ENCODE measurements around the gene MACROH2A1. TPM values are rescaled to one million over a fixed set of nuclear protein-coding genes. Genes with fewer than 3 reads are reported as not detected.
A peak's percentile ranks its signal among the peaks of the same experiment; 100 is the strongest.

MACROH2A1 gene
- polyA plus RNA-seq, 1 of the 3 experiments (the other 2 are of a cell fraction), result 165 TPM

GRCh38 chr5:135437796-135438560 lies 38.9 kb upstream of the MACROH2A1 start:
- Histone ChIP-seq H3K9ac (no peak overlapping the region), H3K4me2 (no peak overlapping the region), H2AFZ (ENCODE audit: low read depth) (no peak overlapping the region; the same call in 1 of the 2 replicates), H3K79me2 (ENCODE audit: insufficient read depth) (no peaks in the 10 kb centered on the region), H4K20me1 (ENCODE audit: insufficient read depth) (no peaks in the 10 kb centered on the region), H3K27me3 (ENCODE audit: insufficient read depth) (no peaks in the 10 kb centered on the region), H3K9me2 (no peaks in the 10 kb centered on the region), H3K4me1 (ENCODE audit: control insufficient read depth in 1 of 2, insufficient read depth in 2 of 2, low read depth in 1 of 2, low read length in 1 of 2) (peaks cover 0 to 42% of the 10 kb centered on the region in 2 experiments; a peak in 1 of 4 replicates), H3F3A (replicated peaks; ENCODE audit: insufficient read depth) (no peaks in the 10 kb centered on the region), H3K4me3 (ENCODE audit: low read depth in 2 of 2, low read length in 1 of 2) (no peak overlapping the region), H3K36me3 (replicated peaks in 1 of 2; ENCODE audit: control insufficient read depth in 1 of 2, insufficient read depth in 2 of 2, low read length in 1 of 2) (no peaks in the 10 kb centered on the region), H3K9me3 (no peaks in the 10 kb centered on the region), H3K27ac (ENCODE audit: low read depth in 2 of 2, low read length in 1 of 2) (peak overlapping the region; percentile 11 to 55; a peak in 1 of 4 replicates)
- ChIA-PET CTCF (interaction anchor here (1.0 to 9.6 kb wide), 5 partner anchors 13 to 114 kb away, joined by 4 to 60 read pairs (median 11); no protein-coding TSS in a partner anchor), POLR2A (no interaction called here)
- DNase-seq, result no peak
- 44% methylated on average over 9 of the region's 13 CpGs for WGBS (ENCODE audit: low lambda C conversion rate)
- TF ChIP-seq REST (IDR thresholded peaks at IDR 0.05; ENCODE audit: low read depth, low read length) (no peak), FOXJ3 (CRISPR knock-in tag; IDR thresholded peaks at IDR 0.05) (no peak), TAF1 (IDR thresholded peaks at IDR 0.05; ENCODE audit: borderline replicate concordance, low read depth, low read length) (no peak), SIN3A (IDR thresholded peaks at IDR 0.05; ENCODE audit: borderline replicate concordance, low read depth, low read length) (peak; percentile 77; the same call in 1 of the 2 replicates), CHD2 (IDR thresholded peaks at IDR 0.05; ENCODE audit: low read length, partially characterized antibody) (no peak), YY1 (IDR thresholded peaks at IDR 0.05; ENCODE audit: low read depth) (no peak), RAD21 (IDR thresholded peaks at IDR 0.05; ENCODE audit: low read length) (no peak), IRF3 (IDR thresholded peaks at IDR 0.05; ENCODE audit: low read depth, low read length) (no peak), SMC3 (IDR thresholded peaks at IDR 0.05; ENCODE audit: low read depth, low read length) (no peak), MAX (IDR thresholded peaks at IDR 0.05; ENCODE audit: low read depth) (peak; percentile 97), TCF12 (IDR thresholded peaks at IDR 0.05) (peak; percentile 85), POLR2AphosphoS5 (IDR thresholded peaks at IDR 0.05; ENCODE audit: low read depth, low read length) (no peak), RFX5 (IDR thresholded peaks at IDR 0.05; ENCODE audit: low read length) (no peak), EP300 (IDR thresholded peaks at IDR 0.05; ENCODE audit: borderline replicate concordance in 1 of 2, low read depth in 1 of 2, low read length in 1 of 2) (peak in 1 of 2 experiments; percentile 38; a peak in 1 of 4 replicates), GATA2 (CRISPR knock-in tag; IDR thresholded peaks at IDR 0.05) (no peak), FOSL2 (IDR thresholded peaks at IDR 0.05; ENCODE audit: borderline replicate concordance, low read depth) (no peak), USF1 (IDR thresholded peaks at IDR 0.05; ENCODE audit: borderline replicate concordance, low read depth) (no peak), NRF1 (IDR thresholded peaks at IDR 0.05; ENCODE audit: low read depth, low read length) (no peak), PBX3 (IDR thresholded peaks at IDR 0.05) (peak; percentile 35; the same call in 1 of the 2 replicates), TEAD4 (IDR thresholded peaks at IDR 0.05; ENCODE audit: borderline replicate concordance, insufficient read depth) (no peak), JUND (IDR thresholded peaks at IDR 0.05) (no peak; the same call in 1 of the 2 replicates), ELF1 (IDR thresholded peaks at IDR 0.05) (no peak), MEF2A (IDR thresholded peaks at IDR 0.05; ENCODE audit: borderline replicate concordance, low read depth) (no peak), NFIC (IDR thresholded peaks at IDR 0.05; ENCODE audit: borderline replicate concordance) (peak; percentile 90), RXRA (IDR thresholded peaks at IDR 0.05; ENCODE audit: borderline replicate concordance, low read depth) (no peak), MXI1 (IDR thresholded peaks at IDR 0.05; ENCODE audit: low read depth, low read length) (no peak), GABPA (IDR thresholded peaks at IDR 0.05; ENCODE audit: low read depth) (no peak)

Measured in SK-N-SH (cell line).